Measurements from ENCODE around the gene PIP4K2A.

PIP4K2A gene

GRCh38 chr10:22610610-22611009 is 103.8 kb downstream of the PIP4K2A start:
- no peak for DNase-seq
- no peak overlapping the region for H2BK120ac ChIP-seq (ENCODE audit: insufficient read depth, low read length, poor library complexity)
- H3K79me2 ChIP-seq (ENCODE audit: control insufficient read depth, insufficient read depth, low read length, poor library complexity), result no peaks in the 10 kb centered on the region
- no peak overlapping the region for H4K12ac ChIP-seq (ENCODE audit: low read depth, low read length)
- H3K4me3 ChIP-seq (ENCODE audit: low read depth, low read length), result no peak overlapping the region
- peaks cover 1% of the 10 kb centered on the region for H3K9me3 ChIP-seq (ENCODE audit: insufficient read depth, low read depth, low read length)
- H3K9ac ChIP-seq (ENCODE audit: low read length), result no peak overlapping the region
- no peak overlapping the region for H2BK5ac ChIP-seq (ENCODE audit: low read depth, low read length, poor library complexity)
- WGBS (ENCODE audit: extremely low coverage, insufficient coverage, insufficient read length), result no CpG with 5 or more reads among the region's 5 CpGs
- H3K27me3 ChIP-seq (ENCODE audit: insufficient read depth, low read length), result no peaks in the 10 kb centered on the region
- no peak overlapping the region for H3K27ac ChIP-seq (ENCODE audit: low read depth, low read length)
- H3K4me1 ChIP-seq (ENCODE audit: control insufficient read depth in 1 of 2, insufficient read depth in 2 of 2, low read length in 2 of 2), result peaks cover 19 to 20% of the 10 kb centered on the region in 2 experiments
- H3K4ac ChIP-seq (ENCODE audit: low read depth, low read length), result no peak overlapping the region
- H3K18ac ChIP-seq (ENCODE audit: low read length), result peak overlapping the region; percentile 36
- H3K79me1 ChIP-seq (ENCODE audit: low read length), result no peaks in the 10 kb centered on the region
- H3K36me3 ChIP-seq (ENCODE audit: control insufficient read depth in 1 of 2, insufficient read depth in 2 of 2, low read length in 2 of 2), result peaks cover 6 to 7% of the 10 kb centered on the region in 2 experiments
- H2AFZ ChIP-seq (ENCODE audit: insufficient read depth, low read length, poor library complexity), result no peak overlapping the region
- H2AK5ac ChIP-seq (ENCODE audit: low read length), result no peak overlapping the region
- H4K8ac ChIP-seq (ENCODE audit: low read depth, low read length), result no peak overlapping the region
- no peak overlapping the region for H2BK12ac ChIP-seq (ENCODE audit: low read length)
- H3K23ac ChIP-seq (ENCODE audit: low read length), result no peak overlapping the region
- H3K4me2 ChIP-seq (ENCODE audit: low read length), result no peak overlapping the region
- H3K14ac ChIP-seq (ENCODE audit: low read length), result no peak overlapping the region
- no peak overlapping the region for H4K91ac ChIP-seq (ENCODE audit: low read depth, low read length)

- no peak overlapping the region for H2AK5ac ChIP-seq (ENCODE audit: low read length)
- no peaks in the 10 kb centered on the region for H3K79me1 ChIP-seq (ENCODE audit: low read length)
- no peak overlapping the region for H2BK12ac ChIP-seq (ENCODE audit: low read length)
- H2AFZ ChIP-seq (ENCODE audit: insufficient read depth, low read length, poor library complexity), result no peak overlapping the region
- no peak overlapping the region for H3K4me3 ChIP-seq (ENCODE audit: low read depth, low read length)
- no peak overlapping the region for H3K4me2 ChIP-seq (ENCODE audit: low read length)
- H3K4me1 ChIP-seq (ENCODE audit: control insufficient read depth in 1 of 2, insufficient read depth in 2 of 2, low read length in 2 of 2), result peaks cover 19 to 20% of the 10 kb centered on the region in 2 experiments
- no peak overlapping the region for H2BK120ac ChIP-seq (ENCODE audit: insufficient read depth, low read length, poor library complexity)
- H3K23ac ChIP-seq (ENCODE audit: low read length), result no peak overlapping the region
- no CpG with 5 or more reads among the region's 6 CpGs for WGBS (ENCODE audit: extremely low coverage, insufficient coverage, insufficient read length)
- H3K18ac ChIP-seq (ENCODE audit: low read length), result no peak overlapping the region
- DNase-seq, result no peak
- no peak overlapping the region for H4K12ac ChIP-seq (ENCODE audit: low read depth, low read length)
- H3K27me3 ChIP-seq (ENCODE audit: insufficient read depth, low read length), result no peaks in the 10 kb centered on the region
- H4K8ac ChIP-seq (ENCODE audit: low read depth, low read length), result no peak overlapping the region
- H3K9me3 ChIP-seq (ENCODE audit: insufficient read depth, low read depth, low read length), result peaks cover 1% of the 10 kb centered on the region
- H3K36me3 ChIP-seq (ENCODE audit: control insufficient read depth in 1 of 2, insufficient read depth in 2 of 2, low read length in 2 of 2), result peaks cover 6 to 7% of the 10 kb centered on the region in 2 experiments
- H3K4ac ChIP-seq (ENCODE audit: low read depth, low read length), result no peak overlapping the region
- no peak overlapping the region for H3K9ac ChIP-seq (ENCODE audit: low read length)
- H3K14ac ChIP-seq (ENCODE audit: low read length), result no peak overlapping the region
- H4K91ac ChIP-seq (ENCODE audit: low read depth, low read length), result no peak overlapping the region
- H3K27ac ChIP-seq (ENCODE audit: low read depth, low read length), result no peak overlapping the region
- H3K79me2 ChIP-seq (ENCODE audit: control insufficient read depth, insufficient read depth, low read length, poor library complexity), result no peaks in the 10 kb centered on the region
- H2BK5ac ChIP-seq (ENCODE audit: low read depth, low read length, poor library complexity), result no peak overlapping the region
These were observed 104.5 kb downstream of the PIP4K2A start for GRCh38 chr10:22609719-22610465.

GRCh38 chr10:22609251-22609650 is 105.1 kb downstream of the PIP4K2A start:
- no peak overlapping the region for H3K4me2 ChIP-seq (ENCODE audit: low read length)
- no peak overlapping the region for H3K4me3 ChIP-seq (ENCODE audit: low read depth, low read length)
- H3K79me2 ChIP-seq (ENCODE audit: control insufficient read depth, insufficient read depth, low read length, poor library complexity), result no peaks in the 10 kb centered on the region
- no peaks in the 10 kb centered on the region for H3K27me3 ChIP-seq (ENCODE audit: insufficient read depth, low read length)
- no peak overlapping the region for H2BK120ac ChIP-seq (ENCODE audit: insufficient read depth, low read length, poor library complexity)
- H4K8ac ChIP-seq (ENCODE audit: low read depth, low read length), result no peak overlapping the region
- H3K4me1 ChIP-seq (ENCODE audit: control insufficient read depth in 1 of 2, insufficient read depth in 2 of 2, low read length in 2 of 2), result peaks cover 19 to 24% of the 10 kb centered on the region in 2 experiments
- no peak overlapping the region for H3K18ac ChIP-seq (ENCODE audit: low read length)
- H4K91ac ChIP-seq (ENCODE audit: low read depth, low read length), result no peak overlapping the region
- H2BK12ac ChIP-seq (ENCODE audit: low read length), result no peak overlapping the region
- no peak for DNase-seq
- H3K36me3 ChIP-seq (ENCODE audit: control insufficient read depth in 1 of 2, insufficient read depth in 2 of 2, low read length in 2 of 2), result peaks cover 6 to 7% of the 10 kb centered on the region in 2 experiments
- no peaks in the 10 kb centered on the region for H3K79me1 ChIP-seq (ENCODE audit: low read length)
- H3K9me3 ChIP-seq (ENCODE audit: insufficient read depth, low read depth, low read length), result peaks cover 1% of the 10 kb centered on the region
- H4K12ac ChIP-seq (ENCODE audit: low read depth, low read length), result no peak overlapping the region
- no peak overlapping the region for H2BK5ac ChIP-seq (ENCODE audit: low read depth, low read length, poor library complexity)
- WGBS (ENCODE audit: extremely low coverage, insufficient coverage, insufficient read length), result no CpG with 5 or more reads among the region's 2 CpGs
- no peak overlapping the region for H3K27ac ChIP-seq (ENCODE audit: low read depth, low read length)
- H3K23ac ChIP-seq (ENCODE audit: low read length), result no peak overlapping the region
- no peak overlapping the region for H2AFZ ChIP-seq (ENCODE audit: insufficient read depth, low read length, poor library complexity)
- H3K4ac ChIP-seq (ENCODE audit: low read depth, low read length), result no peak overlapping the region
- no peak overlapping the region for H3K9ac ChIP-seq (ENCODE audit: low read length)
- no peak overlapping the region for H3K14ac ChIP-seq (ENCODE audit: low read length)
- no peak overlapping the region for H2AK5ac ChIP-seq (ENCODE audit: low read length)

- Histone ChIP-seq H4K12ac (ENCODE audit: low read depth, low read length) (no peak overlapping the region), H4K91ac (ENCODE audit: low read depth, low read length) (no peak overlapping the region), H3K14ac (ENCODE audit: low read length) (no peak overlapping the region), H3K27ac (ENCODE audit: low read depth, low read length) (peak overlapping the region; percentile 57), H3K79me1 (ENCODE audit: low read length) (no peaks in the 10 kb centered on the region), H3K4ac (ENCODE audit: low read depth, low read length) (no peak overlapping the region), H3K4me2 (ENCODE audit: low read length) (no peak overlapping the region), H3K36me3 (ENCODE audit: control insufficient read depth in 1 of 2, insufficient read depth in 2 of 2, low read length in 2 of 2) (peaks cover 6 to 7% of the 10 kb centered on the region in 2 experiments), H3K18ac (ENCODE audit: low read length) (no peak overlapping the region), H3K79me2 (ENCODE audit: control insufficient read depth, insufficient read depth, low read length, poor library complexity) (no peaks in the 10 kb centered on the region), H2AFZ (ENCODE audit: insufficient read depth, low read length, poor library complexity) (no peak overlapping the region), H3K9ac (ENCODE audit: low read length) (no peak overlapping the region), H3K4me3 (ENCODE audit: low read depth, low read length) (no peak overlapping the region), H3K27me3 (ENCODE audit: insufficient read depth, low read length) (no peaks in the 10 kb centered on the region), H4K8ac (ENCODE audit: low read depth, low read length) (no peak overlapping the region), H2AK5ac (ENCODE audit: low read length) (no peak overlapping the region), H2BK5ac (ENCODE audit: low read depth, low read length, poor library complexity) (no peak overlapping the region), H3K23ac (ENCODE audit: low read length) (no peak overlapping the region), H3K4me1 (ENCODE audit: control insufficient read depth in 1 of 2, insufficient read depth in 2 of 2, low read length in 2 of 2) (peaks cover 11 to 16% of the 10 kb centered on the region in 2 experiments), H2BK120ac (ENCODE audit: insufficient read depth, low read length, poor library complexity) (no peak overlapping the region), H2BK12ac (ENCODE audit: low read length) (no peak overlapping the region), H3K9me3 (ENCODE audit: insufficient read depth, low read depth, low read length) (peaks cover 1% of the 10 kb centered on the region)
- peak; percentile 21 to 76 for DNase-seq
- WGBS (ENCODE audit: extremely low coverage, insufficient coverage, insufficient read length), result no CpG with 5 or more reads among the region's 3 CpGs
These were observed 107.1 kb downstream of the PIP4K2A start for GRCh38 chr10:22607261-22607660.

All from trophoblast cell (in vitro differentiated cells and primary cell).